ENCODE data around the gene ESX1. TPM values are rescaled to one million over a fixed set of nuclear protein-coding genes. Genes with fewer than 3 reads are reported as not detected.

Gene ESX1
- total and polyA plus RNA-seq, 2 donors, result 0.05 TPM

Other genes starting within 250 kb of the ESX1 start
- not detected for gene H2BW1, start 241.2 kb downstream of the ESX1 start, total RNA-seq
- gene H2BW1, start 241.2 kb downstream of the ESX1 start, polyA plus RNA-seq, result not detected
- gene H2BW2, start 215.0 kb downstream of the ESX1 start, total RNA-seq, result not detected
- not detected for gene H2BW2, start 215.0 kb downstream of the ESX1 start, polyA plus RNA-seq
- 3.4 TPM for gene TMSB15C, start 178.7 kb downstream of the ESX1 start, total RNA-seq
- 2.3 TPM for gene TMSB15C, start 178.7 kb downstream of the ESX1 start, polyA plus RNA-seq
- 0.94 TPM for gene ZCCHC18, start 142.4 kb downstream of the ESX1 start, total RNA-seq
- 2.4 TPM for gene ZCCHC18, start 142.4 kb downstream of the ESX1 start, polyA plus RNA-seq
- gene SLC25A53, start 97.9 kb downstream of the ESX1 start, total RNA-seq, result 6.1 TPM
- gene SLC25A53, start 97.9 kb downstream of the ESX1 start, polyA plus RNA-seq, result 3.0 TPM
- gene FAM199X, start 88.5 kb downstream of the ESX1 start, total RNA-seq, result 9.7 TPM
- gene FAM199X, start 88.5 kb downstream of the ESX1 start, polyA plus RNA-seq, result 14.4 TPM

Measured in thymus (tissue), 2 donors.